HepG2 (cell line): ENCODE data around the gene TUBB2B. TPM values are rescaled to one million over a fixed set of nuclear protein-coding genes. Genes with fewer than 3 reads are reported as not detected.

Experiments
- CBX2 ChIP-seq, 2 experiments: fragments of 200-600 bp in 1 of 2; sonication (generic); formaldehyde crosslinking in 1 of 2; IDR thresholded peaks; 2 replicates each; pipeline versions ENCODE4 v1.7.0 to v1.8.1; 2018 to 2022; ENCODE audit warnings: low read depth in 2 of 2, low read length in 1 of 2, mild to moderate bottlenecking in 1 of 2, missing genetic modification reagents in 1 of 2
- CCAR2 ChIP-seq: fragments of 200-400 bp; formaldehyde crosslinking; optimal IDR thresholded peaks from 2 replicates; pipeline ENCODE3; 2018; ENCODE audit warnings: low read depth, mild to moderate bottlenecking, low read length, moderate library complexity
- CHD2 ChIP-seq: IDR thresholded peaks from 2 replicates; pipeline ENCODE4 v1.6.1; 2011; ENCODE audit warnings: low read depth, low read length, improper control_type of control experiment
- FIP1L1 ChIP-seq: fragments of 200-400 bp; formaldehyde crosslinking; IDR thresholded peaks from 2 replicates; pipeline ENCODE4 v1.6.1; 2018; ENCODE audit warnings: low read depth, mild to moderate bottlenecking, low read length, moderate library complexity, borderline replicate concordance; ENCODE audit not compliant: insufficient read depth
- HOXA5 ChIP-seq: sonication (generic); formaldehyde crosslinking; IDR thresholded peaks from 2 replicates; pipeline ENCODE4 v1.4.0; 2020; ENCODE audit warnings: missing genetic modification reagents
- IKZF4 ChIP-seq: sonication (generic); formaldehyde crosslinking; IDR thresholded peaks from 2 replicates; pipeline ENCODE4 v1.5.1; 2020; ENCODE audit warnings: borderline replicate concordance, mild to moderate bottlenecking, low read depth, missing genetic modification reagents; ENCODE audit errors: not compliant biosample characterization
- MED1 ChIP-seq: sonication (generic); formaldehyde crosslinking; IDR thresholded peaks from 2 replicates; pipeline ENCODE4 v1.4.0; 2020; ENCODE audit warnings: missing genetic modification reagents
- NFE2 ChIP-seq: sonication (generic); formaldehyde crosslinking; IDR thresholded peaks from 2 replicates; pipeline ENCODE4 v1.4.0; 2020; ENCODE audit warnings: missing genetic modification reagents
- NR2F6 ChIP-seq, 2 experiments: IDR thresholded peaks; 2 replicates each; pipeline ENCODE4 v1.6.1; 2016; ENCODE audit warnings: antibody characterized with exemption in 1 of 2, mild to moderate bottlenecking in 1 of 2
- POLR2AphosphoS5 ChIP-seq: IDR thresholded peaks from 2 replicates; pipeline ENCODE4 v1.6.1; 2012; ENCODE audit warnings: low read depth, low read length
- SMAD9 ChIP-seq: sonication (generic); formaldehyde crosslinking; IDR thresholded peaks from 2 replicates; pipeline ENCODE4 v1.5.1; 2020; ENCODE audit warnings: mild to moderate bottlenecking, missing genetic modification reagents
- SRSF1 ChIP-seq: fragments of 200-400 bp; formaldehyde crosslinking; optimal IDR thresholded peaks from 2 replicates; pipeline ENCODE3; 2017; ENCODE audit warnings: mild to moderate bottlenecking, low read depth, low read length, moderate library complexity
- TCF12 ChIP-seq, 2 experiments: fragments of 450-650 bp in 1 of 2; sonication (generic) in 1 of 2; formaldehyde crosslinking in 1 of 2; IDR thresholded peaks; 2 replicates each; pipeline versions ENCODE4 v1.6.1 to v1.8.0; 2017 to 2022; ENCODE audit warnings: antibody characterized with exemption in 1 of 2, mild to moderate bottlenecking in 1 of 2, missing genetic modification reagents in 1 of 2, moderate library complexity in 1 of 2
- ZEB1 ChIP-seq: IDR thresholded peaks from 2 replicates; pipeline ENCODE4 v1.6.1; 2012; ENCODE audit warnings: mild to moderate bottlenecking, low read depth, inconsistent platforms; ENCODE audit not compliant: insufficient replicate concordance
- ZIK1 ChIP-seq: sonication (generic); formaldehyde crosslinking; IDR thresholded peaks from 2 replicates; pipeline ENCODE4 v1.5.0; 2020; ENCODE audit warnings: mild to moderate bottlenecking, low read depth, missing genetic modification reagents, borderline replicate concordance
- ZNF30 ChIP-seq: sonication (generic); formaldehyde crosslinking; IDR thresholded peaks from 2 replicates; pipeline ENCODE4 v1.5.0; 2020; ENCODE audit warnings: mild to moderate bottlenecking, missing genetic modification reagents
- ZNF326 ChIP-seq: sonication (generic); formaldehyde crosslinking; IDR thresholded peaks from 2 replicates; pipeline ENCODE4 v1.4.0; 2020; ENCODE audit warnings: missing genetic modification reagents, borderline replicate concordance
- ZNF670 ChIP-seq: sonication (generic); formaldehyde crosslinking; IDR thresholded peaks from 2 replicates; pipeline ENCODE4 v1.8.0; 2022; ENCODE audit warnings: mild to moderate bottlenecking, missing genetic modification reagents, borderline replicate concordance
- ZNF790 ChIP-seq: sonication (generic); formaldehyde crosslinking; IDR thresholded peaks from 2 replicates; pipeline ENCODE4 v1.8.0; 2022; ENCODE audit warnings: missing genetic modification reagents, mild to moderate bottlenecking, borderline replicate concordance
- ZSCAN31 ChIP-seq: sonication (generic); formaldehyde crosslinking; IDR thresholded peaks from 2 replicates; pipeline ENCODE4 v1.5.0; 2020; ENCODE audit warnings: low read depth, mild to moderate bottlenecking, missing genetic modification reagents
- polyA plus RNA-seq, 8 experiments: library from polyadenylated mRNA; depleted of rRNA in 3 of 8; stranded (reverse) in 7 of 8; unstranded in 1 of 8; fragments of >200 nt; fragmentation: Illumina TruSeq in 4 of 8; extraction: Trizol in 4 of 8; gene quantifications; 2 replicates each; pipeline versions ENCODE4 v1.2.1 to v1.2.3, GENCODE V29; 2011 to 2016; ENCODE audit warnings: low read depth in 4 of 8, missing spikeins in 1 of 8, mixed read lengths in 1 of 8; ENCODE audit not compliant: insufficient read depth in 1 of 8
- total RNA-seq, 5 experiments: library from RNA; depleted of rRNA; stranded (reverse); fragments of >200 nt; fragmentation: Illumina TruSeq; extraction: Trizol; gene quantifications; 2 replicates each; pipeline ENCODE4 v1.2.3, GENCODE V29; 2016; ENCODE audit warnings: low read depth in 1 of 5
- TF ChIP-seq, protein P1 (sequence below): sonication (generic); formaldehyde crosslinking; IDR thresholded peaks from 2 replicates; pipeline ENCODE4 v1.5.0; 2020; ENCODE audit warnings: missing genetic modification reagents
- TF ChIP-seq, protein P2 (sequence below): sonication (generic); formaldehyde crosslinking; IDR thresholded peaks from 2 replicates; pipeline ENCODE4 v1.8.0; 2022; ENCODE audit warnings: mild to moderate bottlenecking, missing genetic modification reagents, moderate library complexity
- TF ChIP-seq, protein P3 (sequence below): sonication (generic); formaldehyde crosslinking; IDR thresholded peaks from 2 replicates; pipeline ENCODE4 v1.4.0; 2020; ENCODE audit warnings: mild to moderate bottlenecking, low read depth, missing genetic modification reagents

TUBB2B gene
- total and polyA plus RNA-seq, 2 of the 13 experiments (the other 11 are each of a cell fraction or from before 2014, with no cell fraction given): 10.3 to 23.6 TPM

DNA sequence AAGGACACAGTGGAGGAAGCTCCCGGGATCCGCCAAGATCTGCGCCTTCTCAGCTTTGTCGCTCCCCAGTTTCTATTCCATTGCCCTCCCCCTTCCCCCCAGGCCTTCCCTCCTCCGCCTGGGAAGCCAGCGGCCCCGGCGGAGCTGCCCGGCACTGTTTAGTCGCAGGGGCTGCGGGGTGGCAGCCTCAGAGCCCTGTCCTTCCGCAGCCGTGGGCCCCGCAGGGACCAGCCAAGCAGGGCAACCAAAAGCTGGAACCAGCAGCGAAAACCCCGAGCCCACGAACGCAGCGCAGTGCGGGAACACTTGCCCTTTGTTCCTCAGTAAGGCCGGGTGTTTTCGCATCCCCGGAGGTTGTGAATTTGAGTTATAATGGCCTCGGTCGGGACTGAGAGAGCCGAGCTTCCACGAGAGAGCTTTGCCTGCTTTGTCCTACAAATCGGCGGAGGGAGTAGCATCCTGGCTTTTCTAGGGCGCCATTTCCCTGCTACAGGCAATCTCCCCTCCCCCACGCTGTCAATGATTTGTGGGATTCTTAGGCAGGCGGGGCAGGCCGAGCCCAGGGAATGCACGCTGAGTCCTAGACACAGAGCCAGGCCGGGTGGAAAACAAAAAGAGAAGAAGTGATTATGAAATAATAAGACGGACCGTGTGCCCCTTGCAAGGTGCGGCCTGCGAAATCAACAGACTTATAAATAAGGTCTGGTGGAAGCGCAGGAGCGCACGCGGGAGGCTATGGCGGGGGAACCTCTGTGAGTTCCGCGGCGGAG is 4.0 kb upstream of the TUBB2B start (continued):
- TF ChIP-seq CCAR2: peak; percentile 79
- no peak for TF ChIP-seq NFE2 (CRISPR knock-in tag)
- no peak for TF ChIP-seq NR2F6 (IDR thresholded peaks at IDR 0.05)
- 0 out of 2 replicates have a peak, but pooled peaks have one; percentile 15 for TF ChIP-seq NR2F6 (CRISPR knock-in tag; IDR thresholded peaks at IDR 0.05)
- TF ChIP-seq, protein P1, sequence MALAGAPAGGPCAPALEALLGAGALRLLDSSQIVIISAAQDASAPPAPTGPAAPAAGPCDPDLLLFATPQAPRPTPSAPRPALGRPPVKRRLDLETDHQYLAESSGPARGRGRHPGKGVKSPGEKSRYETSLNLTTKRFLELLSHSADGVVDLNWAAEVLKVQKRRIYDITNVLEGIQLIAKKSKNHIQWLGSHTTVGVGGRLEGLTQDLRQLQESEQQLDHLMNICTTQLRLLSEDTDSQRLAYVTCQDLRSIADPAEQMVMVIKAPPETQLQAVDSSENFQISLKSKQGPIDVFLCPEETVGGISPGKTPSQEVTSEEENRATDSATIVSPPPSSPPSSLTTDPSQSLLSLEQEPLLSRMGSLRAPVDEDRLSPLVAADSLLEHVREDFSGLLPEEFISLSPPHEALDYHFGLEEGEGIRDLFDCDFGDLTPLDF (CRISPR knock-in tag): 0 out of 2 replicates have a peak, but pooled peaks have one; percentile 23
- TF ChIP-seq ZEB1: peak; percentile 48
- peak; percentile 49; the same call in 1 of the 2 replicates for TF ChIP-seq FIP1L1
- TF ChIP-seq CBX2 (IDR thresholded peaks at IDR 0.05; ENCODE audit: low read depth, low read length): no peak
- TF ChIP-seq CBX2 (CRISPR knock-in tag; IDR thresholded peaks at IDR 0.05; ENCODE audit: low read depth): peak; percentile 97
- TF ChIP-seq CHD2: peak; percentile 66; the same call in 1 of the 2 replicates
- no peak for TF ChIP-seq ZNF326 (CRISPR knock-in tag)
- TF ChIP-seq, protein P2, sequence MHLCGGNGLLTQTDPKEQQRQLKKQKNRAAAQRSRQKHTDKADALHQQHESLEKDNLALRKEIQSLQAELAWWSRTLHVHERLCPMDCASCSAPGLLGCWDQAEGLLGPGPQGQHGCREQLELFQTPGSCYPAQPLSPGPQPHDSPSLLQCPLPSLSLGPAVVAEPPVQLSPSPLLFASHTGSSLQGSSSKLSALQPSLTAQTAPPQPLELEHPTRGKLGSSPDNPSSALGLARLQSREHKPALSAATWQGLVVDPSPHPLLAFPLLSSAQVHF (CRISPR knock-in tag): no peak
- TF ChIP-seq TCF12 (IDR thresholded peaks at IDR 0.05): no peak
- 0 out of 2 replicates have a peak, but pooled peaks have one; percentile 28 for TF ChIP-seq TCF12 (CRISPR knock-in tag; IDR thresholded peaks at IDR 0.05)
- no peak for TF ChIP-seq ZIK1 (CRISPR knock-in tag)
- TF ChIP-seq ZNF790 (CRISPR knock-in tag): no peak
- peak; percentile 32; the same call in 1 of the 2 replicates for TF ChIP-seq HOXA5
- TF ChIP-seq ZNF30: 0 out of 2 replicates have a peak, but pooled peaks have one; percentile 11
- TF ChIP-seq ZSCAN31 (CRISPR knock-in tag): peak; percentile 78
- TF ChIP-seq SRSF1: peak; percentile 76
- peak; percentile 34; the same call in 1 of the 2 replicates for TF ChIP-seq SMAD9 (CRISPR knock-in tag)
- TF ChIP-seq IKZF4 (CRISPR knock-in tag): no peak
- TF ChIP-seq POLR2AphosphoS5: 0 out of 2 replicates have a peak, but pooled peaks have one; percentile 25
- peak; percentile 40 for TF ChIP-seq MED1 (CRISPR knock-in tag)
- TF ChIP-seq, protein P3, sequence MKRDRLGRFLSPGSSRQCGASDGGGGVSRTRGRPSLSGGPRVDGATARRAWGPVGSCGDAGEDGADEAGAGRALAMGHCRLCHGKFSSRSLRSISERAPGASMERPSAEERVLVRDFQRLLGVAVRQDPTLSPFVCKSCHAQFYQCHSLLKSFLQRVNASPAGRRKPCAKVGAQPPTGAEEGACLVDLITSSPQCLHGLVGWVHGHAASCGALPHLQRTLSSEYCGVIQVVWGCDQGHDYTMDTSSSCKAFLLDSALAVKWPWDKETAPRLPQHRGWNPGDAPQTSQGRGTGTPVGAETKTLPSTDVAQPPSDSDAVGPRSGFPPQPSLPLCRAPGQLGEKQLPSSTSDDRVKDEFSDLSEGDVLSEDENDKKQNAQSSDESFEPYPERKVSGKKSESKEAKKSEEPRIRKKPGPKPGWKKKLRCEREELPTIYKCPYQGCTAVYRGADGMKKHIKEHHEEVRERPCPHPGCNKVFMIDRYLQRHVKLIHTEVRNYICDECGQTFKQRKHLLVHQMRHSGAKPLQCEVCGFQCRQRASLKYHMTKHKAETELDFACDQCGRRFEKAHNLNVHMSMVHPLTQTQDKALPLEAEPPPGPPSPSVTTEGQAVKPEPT: no peak
- TF ChIP-seq ZNF670 (CRISPR knock-in tag): peak; percentile 63; the same call in 1 of the 2 replicates
